Measurements from ENCODE around the gene NAAA.
"Not testable (repeated sequence)": the region's sequence is repeated elsewhere in the genome, so short reads cannot be mapped to it uniquely, and the experiment has no call there.

DNA sequence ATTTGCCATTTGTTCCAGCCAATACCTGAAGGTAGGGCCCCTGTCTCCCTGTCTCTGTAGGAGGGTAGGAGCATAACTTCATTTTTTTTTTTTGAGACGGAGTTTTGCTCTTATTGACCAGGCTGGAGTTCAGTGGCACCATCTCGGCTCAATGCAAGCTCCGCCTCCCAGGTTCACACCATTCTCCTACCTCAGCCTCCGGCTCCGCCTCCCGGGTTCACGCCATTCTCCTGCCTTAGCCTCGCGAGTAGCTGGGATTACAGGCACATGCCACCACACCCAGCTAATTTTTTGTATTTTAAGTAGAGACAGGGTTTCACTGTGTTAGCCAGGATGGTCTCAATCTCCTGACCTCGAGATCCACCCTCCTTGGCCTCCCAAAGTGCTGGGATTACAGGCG is 15.9 kb downstream of the NAAA start:
- TF ChIP-seq NRF1 (IDR thresholded peaks at IDR 0.05; ENCODE audit: low read depth, low read length); SIN3A (IDR thresholded peaks at IDR 0.05; ENCODE audit: borderline replicate concordance, low read depth, low read length); SMC3 (IDR thresholded peaks at IDR 0.05; ENCODE audit: low read depth, low read length); RAD21 (IDR thresholded peaks at IDR 0.05; ENCODE audit: low read length); JUND (IDR thresholded peaks at IDR 0.05); TAF1 (IDR thresholded peaks at IDR 0.05; ENCODE audit: borderline replicate concordance, low read depth, low read length): not testable (repeated sequence)
- TF ChIP-seq, protein P1, sequence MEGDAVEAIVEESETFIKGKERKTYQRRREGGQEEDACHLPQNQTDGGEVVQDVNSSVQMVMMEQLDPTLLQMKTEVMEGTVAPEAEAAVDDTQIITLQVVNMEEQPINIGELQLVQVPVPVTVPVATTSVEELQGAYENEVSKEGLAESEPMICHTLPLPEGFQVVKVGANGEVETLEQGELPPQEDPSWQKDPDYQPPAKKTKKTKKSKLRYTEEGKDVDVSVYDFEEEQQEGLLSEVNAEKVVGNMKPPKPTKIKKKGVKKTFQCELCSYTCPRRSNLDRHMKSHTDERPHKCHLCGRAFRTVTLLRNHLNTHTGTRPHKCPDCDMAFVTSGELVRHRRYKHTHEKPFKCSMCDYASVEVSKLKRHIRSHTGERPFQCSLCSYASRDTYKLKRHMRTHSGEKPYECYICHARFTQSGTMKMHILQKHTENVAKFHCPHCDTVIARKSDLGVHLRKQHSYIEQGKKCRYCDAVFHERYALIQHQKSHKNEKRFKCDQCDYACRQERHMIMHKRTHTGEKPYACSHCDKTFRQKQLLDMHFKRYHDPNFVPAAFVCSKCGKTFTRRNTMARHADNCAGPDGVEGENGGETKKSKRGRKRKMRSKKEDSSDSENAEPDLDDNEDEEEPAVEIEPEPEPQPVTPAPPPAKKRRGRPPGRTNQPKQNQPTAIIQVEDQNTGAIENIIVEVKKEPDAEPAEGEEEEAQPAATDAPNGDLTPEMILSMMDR (IDR thresholded peaks at IDR 0.05) = not testable (repeated sequence)
- TF ChIP-seq, protein P2, sequence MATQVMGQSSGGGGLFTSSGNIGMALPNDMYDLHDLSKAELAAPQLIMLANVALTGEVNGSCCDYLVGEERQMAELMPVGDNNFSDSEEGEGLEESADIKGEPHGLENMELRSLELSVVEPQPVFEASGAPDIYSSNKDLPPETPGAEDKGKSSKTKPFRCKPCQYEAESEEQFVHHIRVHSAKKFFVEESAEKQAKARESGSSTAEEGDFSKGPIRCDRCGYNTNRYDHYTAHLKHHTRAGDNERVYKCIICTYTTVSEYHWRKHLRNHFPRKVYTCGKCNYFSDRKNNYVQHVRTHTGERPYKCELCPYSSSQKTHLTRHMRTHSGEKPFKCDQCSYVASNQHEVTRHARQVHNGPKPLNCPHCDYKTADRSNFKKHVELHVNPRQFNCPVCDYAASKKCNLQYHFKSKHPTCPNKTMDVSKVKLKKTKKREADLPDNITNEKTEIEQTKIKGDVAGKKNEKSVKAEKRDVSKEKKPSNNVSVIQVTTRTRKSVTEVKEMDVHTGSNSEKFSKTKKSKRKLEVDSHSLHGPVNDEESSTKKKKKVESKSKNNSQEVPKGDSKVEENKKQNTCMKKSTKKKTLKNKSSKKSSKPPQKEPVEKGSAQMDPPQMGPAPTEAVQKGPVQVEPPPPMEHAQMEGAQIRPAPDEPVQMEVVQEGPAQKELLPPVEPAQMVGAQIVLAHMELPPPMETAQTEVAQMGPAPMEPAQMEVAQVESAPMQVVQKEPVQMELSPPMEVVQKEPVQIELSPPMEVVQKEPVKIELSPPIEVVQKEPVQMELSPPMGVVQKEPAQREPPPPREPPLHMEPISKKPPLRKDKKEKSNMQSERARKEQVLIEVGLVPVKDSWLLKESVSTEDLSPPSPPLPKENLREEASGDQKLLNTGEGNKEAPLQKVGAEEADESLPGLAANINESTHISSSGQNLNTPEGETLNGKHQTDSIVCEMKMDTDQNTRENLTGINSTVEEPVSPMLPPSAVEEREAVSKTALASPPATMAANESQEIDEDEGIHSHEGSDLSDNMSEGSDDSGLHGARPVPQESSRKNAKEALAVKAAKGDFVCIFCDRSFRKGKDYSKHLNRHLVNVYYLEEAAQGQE (IDR thresholded peaks at IDR 0.05; ENCODE audit: low read depth, low read length) = not testable (repeated sequence)
- TF ChIP-seq, protein P3, sequence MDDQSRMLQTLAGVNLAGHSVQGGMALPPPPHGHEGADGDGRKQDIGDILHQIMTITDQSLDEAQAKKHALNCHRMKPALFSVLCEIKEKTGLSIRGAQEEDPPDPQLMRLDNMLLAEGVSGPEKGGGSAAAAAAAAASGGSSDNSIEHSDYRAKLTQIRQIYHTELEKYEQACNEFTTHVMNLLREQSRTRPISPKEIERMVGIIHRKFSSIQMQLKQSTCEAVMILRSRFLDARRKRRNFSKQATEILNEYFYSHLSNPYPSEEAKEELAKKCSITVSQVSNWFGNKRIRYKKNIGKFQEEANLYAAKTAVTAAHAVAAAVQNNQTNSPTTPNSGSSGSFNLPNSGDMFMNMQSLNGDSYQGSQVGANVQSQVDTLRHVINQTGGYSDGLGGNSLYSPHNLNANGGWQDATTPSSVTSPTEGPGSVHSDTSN (IDR thresholded peaks at IDR 0.05) = not testable (repeated sequence)

Measured in SK-N-SH (cell line).